Esophagus squamous epithelium (tissue), 4 donors: ENCODE data around the gene UBE2C.

Experiments
- CTCF ChIP-seq, 6 experiments: fragments of 450-650 bp in 4 of 6; fragments of 200-600 bp in 2 of 6; sonication (generic) in 2 of 6; IDR thresholded peaks; one replicate each; pipeline ENCODE4 v1.5.1; 2016 to 2019; ENCODE audit warnings: antibody characterized with exemption in 6 of 6, mild to moderate bottlenecking in 4 of 6, moderate library complexity in 4 of 6
- POLR2A ChIP-seq, 4 donors: fragments of 450-650 bp; IDR thresholded peaks; one replicate each; pipeline ENCODE4 v1.6.1; 2017; ENCODE audit warnings: antibody characterized with exemption in 4 of 4, mild to moderate bottlenecking in 4 of 4, moderate library complexity in 3 of 4

- TF ChIP-seq POLR2A (IDR thresholded peaks at IDR 0.05) = peak in 2 of 4 donors; percentile 32 to 75
- TF ChIP-seq CTCF (IDR thresholded peaks at IDR 0.05) = no peak
These were observed 44.9 kb downstream of the UBE2C start, which contains the start of the genes ACOT8 and ZSWIM3 for GRCh38 chr20:45857114-45857881.
